Vagina (tissue), 2 donors: ENCODE data around the gene TMEM121B. TPM values are rescaled to one million over a fixed set of nuclear protein-coding genes. Genes with fewer than 3 reads are reported as not detected.

Experiments used
- DNase-seq, 2 donors: peaks; one replicate each; pipeline ENCODE4 v3.0.0-alpha.2; 2017; ENCODE audit errors: extremely low spot score in 2 of 2
- H3K27ac ChIP-seq: fragments of 200-600 bp; sonication (generic); one replicate; pipeline ENCODE4 v1.5.1; 2019
- H3K27me3 ChIP-seq: fragments of 200-600 bp; sonication (generic); one replicate; pipeline ENCODE4 v1.5.1; 2019
- H3K36me3 ChIP-seq, 2 donors: fragments of 200-600 bp; sonication (generic); one replicate each; pipeline ENCODE4 v1.5.1; 2017 to 2019
- H3K4me1 ChIP-seq: fragments of 200-600 bp; sonication (generic); one replicate; pipeline ENCODE4 v1.5.1; 2019
- H3K4me3 ChIP-seq, 2 donors: fragments of 200-600 bp; sonication (generic); 1 replicate in 1 of 2; 2 replicates in 1 of 2; pipeline ENCODE4 v1.5.1; 2016 to 2019
- H3K9me3 ChIP-seq: fragments of 200-600 bp; sonication (generic); one replicate; pipeline ENCODE4 v1.5.1; 2019
- CTCF ChIP-seq, 3 experiments: fragments of 450-650 bp in 2 of 3; fragments of 200-600 bp in 1 of 3; sonication (generic) in 1 of 3; IDR thresholded peaks; one replicate each; pipeline ENCODE4 v1.5.1; 2017 to 2019; ENCODE audit warnings: antibody characterized with exemption in 3 of 3, mild to moderate bottlenecking in 2 of 3, moderate library complexity in 2 of 3
- POLR2A ChIP-seq, 2 donors: fragments of 450-650 bp; IDR thresholded peaks; one replicate each; pipeline ENCODE4 v1.6.1; 2017; ENCODE audit warnings: antibody characterized with exemption in 2 of 2, mild to moderate bottlenecking in 2 of 2, moderate library complexity in 2 of 2
- POLR2AphosphoS5 ChIP-seq, 2 donors: sonication (generic); formaldehyde crosslinking; IDR thresholded peaks; one replicate each; pipeline ENCODE4 v1.9.0; 2017; ENCODE audit warnings: antibody characterized with exemption in 2 of 2, mild to moderate bottlenecking in 2 of 2, low read depth in 1 of 2; ENCODE audit not compliant: insufficient read depth in 1 of 2
- intact Hi-C: fragments of 100-400 bp; cut with DNase I; formaldehyde crosslinking; loops from one replicate; pipeline ENCODE4 v1.15.1; 2023
- total RNA-seq: library from RNA; depleted of rRNA; stranded (reverse); fragments of >200 nt; gene quantifications from one replicate; pipeline ENCODE4 v1.2.3, GENCODE V29; 2016

The TMEM121B gene
- total RNA-seq, 1 donor from 2014 or later, result not detected

GRCh38 chr22:17093081-17093480, 28.1 kb downstream of the TMEM121B start:
- peaks cover 0 to 10% of the 10 kb centered on the region in 2 donors for H3K36me3 ChIP-seq
- no peak overlapping the region for H3K27ac ChIP-seq
- no peak for DNase-seq
- intact Hi-C loops, result no loop called here
- no peaks in the 10 kb centered on the region for H3K4me1 ChIP-seq
- H3K9me3 ChIP-seq, result no peaks in the 10 kb centered on the region
- no peak for TF ChIP-seq CTCF (IDR thresholded peaks at IDR 0.05)
- TF ChIP-seq POLR2A (IDR thresholded peaks at IDR 0.05), result no peak
- TF ChIP-seq POLR2AphosphoS5 (IDR thresholded peaks at IDR 0.05; ENCODE audit: insufficient read depth in 1 of 2, low read depth in 1 of 2), result no peak
- H3K4me3 ChIP-seq, result no peak overlapping the region
- no peaks in the 10 kb centered on the region for H3K27me3 ChIP-seq

- TF ChIP-seq POLR2A (IDR thresholded peaks at IDR 0.05), result no peak
- TF ChIP-seq CTCF (IDR thresholded peaks at IDR 0.05), result no peak
- TF ChIP-seq POLR2AphosphoS5 (IDR thresholded peaks at IDR 0.05; ENCODE audit: insufficient read depth in 1 of 2, low read depth in 1 of 2), result no peak
- no peak for DNase-seq
Observed at GRCh38 chr22:17091851-17092250, 29.3 kb downstream of the TMEM121B start.

GRCh38 chr22:17090550-17090949, 30.6 kb downstream of the TMEM121B start:
- H3K36me3 ChIP-seq, result no peaks in the 10 kb centered on the region
- H3K27ac ChIP-seq, result no peak overlapping the region
- intact Hi-C loops, result no loop called here
- H3K4me1 ChIP-seq, result peaks cover 20% of the 10 kb centered on the region
- H3K9me3 ChIP-seq, result no peaks in the 10 kb centered on the region
- TF ChIP-seq CTCF (IDR thresholded peaks at IDR 0.05) (no peak), POLR2AphosphoS5 (IDR thresholded peaks at IDR 0.05; ENCODE audit: insufficient read depth in 1 of 2, low read depth in 1 of 2) (no peak), POLR2A (IDR thresholded peaks at IDR 0.05) (no peak)
- DNase-seq, result no peak
- H3K27me3 ChIP-seq, result no peaks in the 10 kb centered on the region
- no peak overlapping the region for H3K4me3 ChIP-seq

More at GRCh38 chr22:17091851-17092250, 29.3 kb downstream of the TMEM121B start:
- intact Hi-C loops, result no loop called here
- no peaks in the 10 kb centered on the region for H3K27me3 ChIP-seq
- no peak overlapping the region for H3K27ac ChIP-seq
- H3K4me1 ChIP-seq, result peaks cover 7% of the 10 kb centered on the region
- H3K36me3 ChIP-seq, result no peaks in the 10 kb centered on the region
- H3K9me3 ChIP-seq, result no peaks in the 10 kb centered on the region
- H3K4me3 ChIP-seq, result no peak overlapping the region

- intact Hi-C loops, result loop anchor here (5.0 kb wide), 1 partner anchor 80 kb away; no protein-coding TSS in a partner anchor
- Histone ChIP-seq H3K9me3 (no peaks in the 10 kb centered on the region), H3K4me1 (peaks cover 27% of the 10 kb centered on the region), H3K27me3 (no peaks in the 10 kb centered on the region), H3K36me3 (no peaks in the 10 kb centered on the region), H3K4me3 (no peak overlapping the region), H3K27ac (no peak overlapping the region)
- TF ChIP-seq POLR2A (IDR thresholded peaks at IDR 0.05) (no peak), POLR2AphosphoS5 (IDR thresholded peaks at IDR 0.05; ENCODE audit: insufficient read depth in 1 of 2, low read depth in 1 of 2) (no peak), CTCF (IDR thresholded peaks at IDR 0.05) (no peak)
- DNase-seq, result no peak
Observed at GRCh38 chr22:17087498-17088131, 33.5 kb downstream of the TMEM121B start.

GRCh38 chr22:17086788-17087497, 34.2 kb downstream of the TMEM121B start:
- H3K27ac ChIP-seq, result no peak overlapping the region

More at GRCh38 chr22:17086788-17087497, 34.2 kb downstream of the TMEM121B start:
- Histone ChIP-seq H3K4me3 (peak overlapping the region; percentile 85 to 91), H3K9me3 (no peaks in the 10 kb centered on the region), H3K36me3 (no peaks in the 10 kb centered on the region), H3K27me3 (no peaks in the 10 kb centered on the region), H3K4me1 (peaks cover 27% of the 10 kb centered on the region)
- intact Hi-C loops, result loop anchor here (5.0 kb wide), 1 partner anchor 80 kb away; no protein-coding TSS in a partner anchor
- TF ChIP-seq POLR2A (IDR thresholded peaks at IDR 0.05), result no peak
- TF ChIP-seq POLR2AphosphoS5 (IDR thresholded peaks at IDR 0.05; ENCODE audit: insufficient read depth in 1 of 2, low read depth in 1 of 2), result no peak
- no peak for TF ChIP-seq CTCF (IDR thresholded peaks at IDR 0.05)
- no peak for DNase-seq
